WTC11 (cell line): Measurements from ENCODE around the gene EIF1AD. TPM values are rescaled to one million over a fixed set of nuclear protein-coding genes. Genes with fewer than 3 reads are reported as not detected.
A peak's percentile ranks its signal among the peaks of the same experiment; 100 is the strongest.

Source experiments
- ATAC-seq: fragments of 200-7000 bp; cut with Tn5 transposase; 2 replicates; pipeline ENCODE4 v1.10.0; 2021; ENCODE audit warnings: mild to moderate bottlenecking, moderate library complexity
- CTCF ChIA-PET: fragments of 300-600 bp; sonication (Branson Sonifier 250); formaldehyde crosslinking; loops from one replicate; lab custom pipeline; 2021; ENCODE audit warnings: antibody characterized with exemption; lab: Charles Lee
- POLR2A ChIA-PET: fragments of 350-600 bp; sonication (Branson Sonifier 250); formaldehyde crosslinking; loops from one replicate; lab custom pipeline; 2021; ENCODE audit warnings: antibody characterized with exemption; lab: Charles Lee
- DNase-seq: peaks from one replicate; pipeline ENCODE4 v3.0.0; 2021; ENCODE audit warnings: low spot score
- H3K27ac Mint-ChIP-seq: 2 replicates; pipeline ENCODE4 v1.8.0; 2021; ENCODE audit warnings: mixed read lengths
- H3K27me3 Mint-ChIP-seq: 2 replicates; pipeline ENCODE4 v1.8.0; 2021; ENCODE audit warnings: low read depth, mild to moderate bottlenecking, moderate library complexity, mixed read lengths
- H3K36me3 Mint-ChIP-seq: 2 replicates; pipeline ENCODE4 v1.8.0; 2021; ENCODE audit warnings: mixed read lengths
- H3K4me1 Mint-ChIP-seq: 2 replicates; pipeline ENCODE4 v1.8.0; 2022; ENCODE audit warnings: mixed read lengths
- H3K4me3 Mint-ChIP-seq: 2 replicates; pipeline ENCODE4 v1.8.0; 2021; ENCODE audit warnings: mild to moderate bottlenecking, moderate library complexity, mixed read lengths
- H3K9me3 Mint-ChIP-seq: 2 replicates; pipeline ENCODE4 v1.8.0; 2021; ENCODE audit warnings: mixed read lengths
- FOXP1 ChIP-seq: sonication (generic); formaldehyde crosslinking; IDR thresholded peaks from 2 replicates; pipeline ENCODE4 v1.8.0; 2022; ENCODE audit warnings: missing genetic modification reagents, mild to moderate bottlenecking, moderate library complexity, borderline replicate concordance
- HMGA2 ChIP-seq: fragments of 250-450 bp; sonication (Bioruptor Pico); IDR thresholded peaks from 2 replicates; pipeline ENCODE4 v1.4.0; 2021; ENCODE audit warnings: mild to moderate bottlenecking, moderate library complexity
- JUN ChIP-seq: sonication (generic); formaldehyde crosslinking; IDR thresholded peaks from 2 replicates; pipeline ENCODE4 v1.8.0; 2023; ENCODE audit warnings: mild to moderate bottlenecking, missing genetic modification reagents
- NFATC4 ChIP-seq: fragments of 250-450 bp; sonication (Bioruptor Pico); IDR thresholded peaks from 2 replicates; pipeline ENCODE4 v1.9.0; 2021; ENCODE audit warnings: mild to moderate bottlenecking
- NR2C2 ChIP-seq: sonication (generic); formaldehyde crosslinking; IDR thresholded peaks from 2 replicates; pipeline ENCODE4 v1.8.0; 2022; ENCODE audit warnings: mild to moderate bottlenecking, missing genetic modification reagents
- SMAD3 ChIP-seq: sonication (generic); formaldehyde crosslinking; IDR thresholded peaks from 2 replicates; pipeline ENCODE4 v1.8.0; 2022; ENCODE audit warnings: missing genetic modification reagents, mild to moderate bottlenecking, borderline replicate concordance
- TP53 ChIP-seq: sonication (generic); formaldehyde crosslinking; IDR thresholded peaks from 2 replicates; pipeline ENCODE4 v1.8.1; 2023; ENCODE audit warnings: mild to moderate bottlenecking, missing genetic modification reagents
- ZBTB21 ChIP-seq: sonication (generic); formaldehyde crosslinking; IDR thresholded peaks from 2 replicates; pipeline ENCODE4 v1.8.1; 2023; ENCODE audit warnings: mild to moderate bottlenecking, missing genetic modification reagents, borderline replicate concordance
- ZNF121 ChIP-seq: sonication (generic); formaldehyde crosslinking; IDR thresholded peaks from 2 replicates; pipeline ENCODE4 v1.8.0; 2023; ENCODE audit warnings: missing genetic modification reagents
- ZNF138 ChIP-seq: sonication (generic); formaldehyde crosslinking; conservative IDR thresholded peaks from 2 replicates; pipeline ENCODE4 v1.8.1; 2022; ENCODE audit warnings: mild to moderate bottlenecking, moderate library complexity, missing genetic modification reagents
- ZNF263 ChIP-seq: sonication (generic); formaldehyde crosslinking; IDR thresholded peaks from 2 replicates; pipeline ENCODE4 v1.8.1; 2022; ENCODE audit warnings: low read depth, mild to moderate bottlenecking, moderate library complexity, missing genetic modification reagents
- ZNF671 ChIP-seq: fragments of 250-450 bp; sonication (Bioruptor Pico); IDR thresholded peaks from 2 replicates; pipeline ENCODE4 v1.8.0; 2021; ENCODE audit warnings: mild to moderate bottlenecking
- total RNA-seq: library from RNA; stranded (reverse); gene quantifications from 3 replicates; pipeline ENCODE4 v1.2.3, GENCODE V29; 2021
- TF ChIP-seq, protein P1 (sequence below): sonication (generic); formaldehyde crosslinking; IDR thresholded peaks from 2 replicates; pipeline ENCODE4 v1.8.1; 2023; ENCODE audit warnings: mild to moderate bottlenecking, moderate library complexity, missing genetic modification reagents
- TF ChIP-seq, protein P2 (sequence below): sonication (generic); formaldehyde crosslinking; IDR thresholded peaks from 2 replicates; pipeline ENCODE4 v1.8.0; 2023; ENCODE audit warnings: mild to moderate bottlenecking, missing genetic modification reagents
- TF ChIP-seq, protein P3 (sequence below): sonication (generic); formaldehyde crosslinking; IDR thresholded peaks from 2 replicates; pipeline ENCODE4 v1.8.1; 2023; ENCODE audit warnings: mild to moderate bottlenecking, missing genetic modification reagents, moderate library complexity
- TF ChIP-seq, protein P4 (sequence below): sonication (generic); formaldehyde crosslinking; IDR thresholded peaks from 2 replicates; pipeline ENCODE4 v1.8.0; 2022; ENCODE audit warnings: mild to moderate bottlenecking, missing genetic modification reagents
- TF ChIP-seq, protein P5 (sequence below): fragments of 250-450 bp; sonication (Bioruptor Pico); IDR thresholded peaks from 2 replicates; pipeline ENCODE4 v1.9.0; 2021; ENCODE audit warnings: moderate library complexity, mild to moderate bottlenecking, inconsistent platforms, borderline replicate concordance
- TF ChIP-seq, protein P6 (sequence below): sonication (generic); formaldehyde crosslinking; IDR thresholded peaks from 2 replicates; pipeline ENCODE4 v1.8.0; 2022; ENCODE audit warnings: mild to moderate bottlenecking, missing genetic modification reagents
- TF ChIP-seq, protein P7 (sequence below): fragments of 250-450 bp; sonication (Bioruptor Pico); conservative IDR thresholded peaks from 2 replicates; pipeline ENCODE4 v1.9.0; 2021; ENCODE audit warnings: mild to moderate bottlenecking

The EIF1AD gene
- total RNA-seq, 1 experiment from 2014 or later, result 37.6 TPM

DNA sequence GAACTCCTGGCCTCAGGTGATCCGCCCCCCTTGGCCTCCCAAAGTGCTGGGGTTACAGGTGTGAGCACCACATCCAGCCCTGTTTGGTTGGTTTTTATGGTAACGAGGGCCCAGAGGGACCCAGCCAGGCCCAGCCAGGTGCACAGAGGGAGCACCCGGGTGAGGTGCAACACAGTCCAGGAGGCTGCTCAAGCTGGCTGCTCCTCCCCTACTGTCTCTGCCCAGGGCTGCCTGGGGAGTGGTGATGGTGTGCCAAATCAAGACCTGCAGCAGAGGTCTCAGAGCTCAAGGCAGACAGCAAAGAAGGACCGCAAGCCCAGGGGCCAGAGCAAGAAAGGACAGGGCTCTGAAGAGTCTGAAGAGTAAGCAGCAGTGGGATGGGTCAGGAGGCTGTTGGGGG is 55.3 kb downstream of the EIF1AD start:
- Mint-ChIP-seq H3K4me3 (peak overlapping the region; percentile 59; the same call in 1 of the 2 replicates), H3K27me3 (peaks cover under 1% of the 10 kb centered on the region; the same call in 1 of the 2 replicates), H3K9me3 (no peaks in the 10 kb centered on the region), H3K27ac (peak overlapping the region; percentile 45; the same call in 1 of the 2 replicates), H3K4me1 (peaks cover 34% of the 10 kb centered on the region), H3K36me3 (no peaks in the 10 kb centered on the region)
- DNase-seq (no peak), ATAC-seq (no peak)
- POLR2A ChIA-PET, result interaction anchor here (0.7 to 1.4 kb wide), 5 partner anchors 8 to 46 kb away, joined by 3 to 4 read pairs (median 3); partner anchors contain the start of gene FOSL1
- CTCF ChIA-PET, result interaction anchor here (0.5 to 3.9 kb wide), 10 partner anchors 12 to 276 kb away, joined by 3 to 29 read pairs (median 4); partner anchors contain the start of genes AP5B1, C11orf68, CCDC85B and FIBP
- TF ChIP-seq, protein P1, sequence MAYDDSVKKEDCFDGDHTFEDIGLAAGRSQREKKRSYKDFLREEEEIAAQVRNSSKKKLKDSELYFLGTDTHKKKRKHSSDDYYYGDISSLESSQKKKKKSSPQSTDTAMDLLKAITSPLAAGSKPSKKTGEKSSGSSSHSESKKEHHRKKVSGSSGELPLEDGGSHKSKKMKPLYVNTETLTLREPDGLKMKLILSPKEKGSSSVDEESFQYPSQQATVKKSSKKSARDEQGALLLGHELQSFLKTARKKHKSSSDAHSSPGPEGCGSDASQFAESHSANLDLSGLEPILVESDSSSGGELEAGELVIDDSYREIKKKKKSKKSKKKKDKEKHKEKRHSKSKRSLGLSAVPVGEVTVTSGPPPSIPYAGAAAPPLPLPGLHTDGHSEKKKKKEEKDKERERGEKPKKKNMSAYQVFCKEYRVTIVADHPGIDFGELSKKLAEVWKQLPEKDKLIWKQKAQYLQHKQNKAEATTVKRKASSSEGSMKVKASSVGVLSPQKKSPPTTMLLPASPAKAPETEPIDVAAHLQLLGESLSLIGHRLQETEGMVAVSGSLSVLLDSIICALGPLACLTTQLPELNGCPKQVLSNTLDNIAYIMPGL (CRISPR knock-in tag), result no peak
- TF ChIP-seq NR2C2 (CRISPR knock-in tag) (no peak), HMGA2 (CRISPR knock-in tag) (no peak), FOXP1 (no peak), TP53 (CRISPR knock-in tag) (no peak), ZBTB21 (no peak), ZNF671 (CRISPR knock-in tag) (no peak), JUN (CRISPR knock-in tag) (no peak), SMAD3 (CRISPR knock-in tag) (no peak), ZNF138 (no peak), ZNF121 (CRISPR knock-in tag) (no peak), NFATC4 (CRISPR knock-in tag) (no peak), ZNF263 (CRISPR knock-in tag) (no peak)
- TF ChIP-seq, protein P2, sequence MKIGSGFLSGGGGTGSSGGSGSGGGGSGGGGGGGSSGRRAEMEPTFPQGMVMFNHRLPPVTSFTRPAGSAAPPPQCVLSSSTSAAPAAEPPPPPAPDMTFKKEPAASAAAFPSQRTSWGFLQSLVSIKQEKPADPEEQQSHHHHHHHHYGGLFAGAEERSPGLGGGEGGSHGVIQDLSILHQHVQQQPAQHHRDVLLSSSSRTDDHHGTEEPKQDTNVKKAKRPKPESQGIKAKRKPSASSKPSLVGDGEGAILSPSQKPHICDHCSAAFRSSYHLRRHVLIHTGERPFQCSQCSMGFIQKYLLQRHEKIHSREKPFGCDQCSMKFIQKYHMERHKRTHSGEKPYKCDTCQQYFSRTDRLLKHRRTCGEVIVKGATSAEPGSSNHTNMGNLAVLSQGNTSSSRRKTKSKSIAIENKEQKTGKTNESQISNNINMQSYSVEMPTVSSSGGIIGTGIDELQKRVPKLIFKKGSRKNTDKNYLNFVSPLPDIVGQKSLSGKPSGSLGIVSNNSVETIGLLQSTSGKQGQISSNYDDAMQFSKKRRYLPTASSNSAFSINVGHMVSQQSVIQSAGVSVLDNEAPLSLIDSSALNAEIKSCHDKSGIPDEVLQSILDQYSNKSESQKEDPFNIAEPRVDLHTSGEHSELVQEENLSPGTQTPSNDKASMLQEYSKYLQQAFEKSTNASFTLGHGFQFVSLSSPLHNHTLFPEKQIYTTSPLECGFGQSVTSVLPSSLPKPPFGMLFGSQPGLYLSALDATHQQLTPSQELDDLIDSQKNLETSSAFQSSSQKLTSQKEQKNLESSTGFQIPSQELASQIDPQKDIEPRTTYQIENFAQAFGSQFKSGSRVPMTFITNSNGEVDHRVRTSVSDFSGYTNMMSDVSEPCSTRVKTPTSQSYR, result no peak
- TF ChIP-seq, protein P3, sequence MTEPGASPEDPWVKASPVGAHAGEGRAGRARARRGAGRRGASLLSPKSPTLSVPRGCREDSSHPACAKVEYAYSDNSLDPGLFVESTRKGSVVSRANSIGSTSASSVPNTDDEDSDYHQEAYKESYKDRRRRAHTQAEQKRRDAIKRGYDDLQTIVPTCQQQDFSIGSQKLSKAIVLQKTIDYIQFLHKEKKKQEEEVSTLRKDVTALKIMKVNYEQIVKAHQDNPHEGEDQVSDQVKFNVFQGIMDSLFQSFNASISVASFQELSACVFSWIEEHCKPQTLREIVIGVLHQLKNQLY, result no peak
- TF ChIP-seq, protein P4, sequence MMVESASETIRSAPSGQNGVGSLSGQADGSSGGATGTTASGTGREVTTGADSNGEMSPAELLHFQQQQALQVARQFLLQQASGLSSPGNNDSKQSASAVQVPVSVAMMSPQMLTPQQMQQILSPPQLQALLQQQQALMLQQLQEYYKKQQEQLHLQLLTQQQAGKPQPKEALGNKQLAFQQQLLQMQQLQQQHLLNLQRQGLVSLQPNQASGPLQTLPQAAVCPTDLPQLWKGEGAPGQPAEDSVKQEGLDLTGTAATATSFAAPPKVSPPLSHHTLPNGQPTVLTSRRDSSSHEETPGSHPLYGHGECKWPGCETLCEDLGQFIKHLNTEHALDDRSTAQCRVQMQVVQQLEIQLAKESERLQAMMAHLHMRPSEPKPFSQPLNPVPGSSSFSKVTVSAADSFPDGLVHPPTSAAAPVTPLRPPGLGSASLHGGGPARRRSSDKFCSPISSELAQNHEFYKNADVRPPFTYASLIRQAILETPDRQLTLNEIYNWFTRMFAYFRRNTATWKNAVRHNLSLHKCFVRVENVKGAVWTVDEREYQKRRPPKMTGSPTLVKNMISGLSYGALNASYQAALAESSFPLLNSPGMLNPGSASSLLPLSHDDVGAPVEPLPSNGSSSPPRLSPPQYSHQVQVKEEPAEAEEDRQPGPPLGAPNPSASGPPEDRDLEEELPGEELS (CRISPR knock-in tag), result no peak
- TF ChIP-seq, protein P5, sequence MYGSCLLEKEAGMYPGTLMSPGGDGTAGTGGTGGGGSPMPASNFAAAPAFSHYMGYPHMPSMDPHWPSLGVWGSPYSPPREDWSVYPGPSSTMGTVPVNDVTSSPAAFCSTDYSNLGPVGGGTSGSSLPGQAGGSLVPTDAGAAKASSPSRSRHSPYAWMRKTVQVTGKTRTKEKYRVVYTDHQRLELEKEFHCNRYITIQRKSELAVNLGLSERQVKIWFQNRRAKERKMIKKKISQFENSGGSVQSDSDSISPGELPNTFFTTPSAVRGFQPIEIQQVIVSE (CRISPR knock-in tag), result no peak
- TF ChIP-seq, protein P6, sequence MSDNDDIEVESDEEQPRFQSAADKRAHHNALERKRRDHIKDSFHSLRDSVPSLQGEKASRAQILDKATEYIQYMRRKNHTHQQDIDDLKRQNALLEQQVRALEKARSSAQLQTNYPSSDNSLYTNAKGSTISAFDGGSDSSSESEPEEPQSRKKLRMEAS (CRISPR knock-in tag), result no peak
- TF ChIP-seq, protein P7, sequence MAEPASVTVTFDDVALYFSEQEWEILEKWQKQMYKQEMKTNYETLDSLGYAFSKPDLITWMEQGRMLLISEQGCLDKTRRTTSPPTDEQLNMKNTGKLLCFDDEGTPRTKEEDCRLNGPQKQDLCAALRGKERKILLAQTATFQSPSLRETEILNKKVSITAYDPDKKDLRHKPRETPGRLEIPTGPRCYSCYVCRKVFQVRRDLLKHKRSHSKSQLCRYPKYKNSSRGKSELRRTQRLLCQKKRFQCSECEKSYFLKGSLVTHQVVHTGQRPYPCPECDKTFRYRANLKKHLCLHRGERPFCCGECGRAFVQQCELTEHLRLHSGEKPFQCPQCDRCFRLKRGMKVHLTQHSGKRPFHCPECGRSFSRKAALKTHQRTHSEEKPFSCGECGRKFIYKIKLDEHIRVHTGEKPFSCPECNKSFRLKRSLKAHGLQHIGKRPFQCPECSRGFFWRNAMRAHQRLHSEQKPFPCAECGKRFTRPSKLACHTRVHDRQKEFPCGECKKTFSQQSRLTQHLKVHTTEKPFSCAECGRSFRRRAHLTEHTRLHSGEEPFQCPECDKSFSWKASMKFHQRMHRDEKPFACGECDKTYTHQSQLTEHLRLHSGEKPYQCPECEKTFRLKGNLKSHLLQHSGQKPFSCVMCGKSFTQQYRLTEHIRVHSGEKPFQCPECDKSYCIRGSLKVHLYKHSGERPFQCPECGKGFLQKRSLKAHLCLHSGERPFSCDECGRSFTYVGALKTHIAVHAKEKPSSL (CRISPR knock-in tag), result no peak

Other genes with a start within 250 kb of the EIF1AD start
- gene AP5B1, start 221.2 kb downstream of the EIF1AD start, total RNA-seq, result 16.5 to 17.7 TPM (median 17.2 TPM) in 3 replicates
- 6.8 to 7.7 TPM (median 7.7 TPM) in 3 replicates for gene OVOL1, start 215.1 kb downstream of the EIF1AD start, total RNA-seq
- 2.2 to 3.4 TPM (median 2.9 TPM) in 3 replicates for gene SNX32, start 168.2 kb downstream of the EIF1AD start, total RNA-seq
- 1,014 to 1,073 TPM (median 1,031 TPM) in 3 replicates for gene CFL1, start 144.0 kb downstream of the EIF1AD start, total RNA-seq
- gene MUS81, start 141.7 kb downstream of the EIF1AD start, total RNA-seq, result 44.9 to 45.9 TPM (median 45.1 TPM) in 3 replicates
- gene EFEMP2, start 129.4 kb downstream of the EIF1AD start, total RNA-seq, result 14.2 to 17.9 TPM (median 17.8 TPM) in 3 replicates
- 0.18 TPM in 1 of 3 replicates, not detected in the others for gene CTSW, start 122.3 kb downstream of the EIF1AD start, total RNA-seq
- gene FIBP, start 113.7 kb downstream of the EIF1AD start, total RNA-seq, result 91.6 to 93.1 TPM (median 92.2 TPM) in 3 replicates
- 52.7 to 55.3 TPM (median 53.0 TPM) in 3 replicates for gene CCDC85B, start 111.5 kb downstream of the EIF1AD start, total RNA-seq
- gene FOSL1, start 101.8 kb downstream of the EIF1AD start, total RNA-seq, result 16.3 to 20.5 TPM (median 17.1 TPM) in 3 replicates
- 28.5 to 31.9 TPM (median 30.6 TPM) in 3 replicates for gene C11orf68, start 83.1 kb downstream of the EIF1AD start, total RNA-seq
- 111 to 129 TPM (median 114 TPM) in 3 replicates for gene DRAP1, start 82.7 kb downstream of the EIF1AD start, total RNA-seq
- 3.4 to 4.5 TPM (median 4.1 TPM) in 3 replicates for gene TSGA10IP, start 56.7 kb downstream of the EIF1AD start, total RNA-seq
- 52.3 to 57.0 TPM (median 52.5 TPM) in 3 replicates for gene SART1, start 40.4 kb downstream of the EIF1AD start, total RNA-seq
- 269 to 314 TPM (median 310 TPM) in 3 replicates for gene BANF1, start 346 bp upstream of the EIF1AD start, total RNA-seq
- gene CST6, start 9.9 kb upstream of the EIF1AD start, total RNA-seq, result 0.72 to 2.7 TPM (median 1.9 TPM) in 3 replicates
- gene CATSPER1, start 24.3 kb upstream of the EIF1AD start, total RNA-seq, result not detected in 3 replicates
- gene GAL3ST3, start 47.0 kb upstream of the EIF1AD start, total RNA-seq, result 21.3 to 22.6 TPM (median 21.6 TPM) in 3 replicates
- 235 to 295 TPM (median 251 TPM) in 3 replicates for gene SF3B2, start 50.2 kb upstream of the EIF1AD start, total RNA-seq
- gene PACS1, start 68.1 kb upstream of the EIF1AD start, total RNA-seq, result 30.1 to 34.8 TPM (median 30.9 TPM) in 3 replicates